HG03095 (cell line): ENCODE results near the gene BCAS3.

Experiments
- ATAC-seq: cut with Tn5 transposase; IDR thresholded peaks from one replicate; pipeline ENCODE4 v1.9.1; 2021; ENCODE audit warnings: moderate library complexity; ENCODE audit not compliant: unreplicated experiment

The BCAS3 gene

GRCh38 chr17:61279476-61280145 lies 602.0 kb downstream of the BCAS3 start:
- ATAC-seq: no peak

GRCh38 chr17:61280338-61280737 lies 602.7 kb downstream of the BCAS3 start:
- ATAC-seq: no peak

- ATAC-seq: no peak
Measured at GRCh38 chr17:61280851-61281250, 603.2 kb downstream of the BCAS3 start.

- no peak for ATAC-seq
Measured at GRCh38 chr17:61282377-61282776, 604.7 kb downstream of the BCAS3 start.

GRCh38 chr17:61283043-61283442 lies 605.4 kb downstream of the BCAS3 start:
- no peak for ATAC-seq

GRCh38 chr17:61284174-61284573 lies 606.5 kb downstream of the BCAS3 start:
- no peak for ATAC-seq

GRCh38 chr17:61284746-61285145 lies 607.1 kb downstream of the BCAS3 start:
- ATAC-seq: no peak

GRCh38 chr17:61285526-61286320 lies 608.1 kb downstream of the BCAS3 start:
- ATAC-seq: no peak

- no peak for ATAC-seq
Measured at GRCh38 chr17:61286449-61286848, 608.8 kb downstream of the BCAS3 start.

- ATAC-seq: no peak
Measured at GRCh38 chr17:61289408-61290385, 612.0 kb downstream of the BCAS3 start.

GRCh38 chr17:61291451-61292285 lies 614.0 kb downstream of the BCAS3 start:
- ATAC-seq: no peak

- ATAC-seq: no peak
Measured at GRCh38 chr17:61294286-61294685, 616.6 kb downstream of the BCAS3 start.

GRCh38 chr17:61294777-61295176 lies 617.1 kb downstream of the BCAS3 start:
- ATAC-seq: no peak

- ATAC-seq: no peak
Measured at GRCh38 chr17:61296058-61296457, 618.4 kb downstream of the BCAS3 start.

- ATAC-seq: no peak
Measured at GRCh38 chr17:61299517-61300513, 622.2 kb downstream of the BCAS3 start.

GRCh38 chr17:61302953-61303816 lies 625.5 kb downstream of the BCAS3 start:
- no peak for ATAC-seq

- no peak for ATAC-seq
Measured at GRCh38 chr17:61303817-61304096, 626.1 kb downstream of the BCAS3 start.

GRCh38 chr17:61305024-61305423 lies 627.4 kb downstream of the BCAS3 start:
- no peak for ATAC-seq
